ENCODE measurements around the gene FLNB. TPM values are rescaled to one million over a fixed set of nuclear protein-coding genes. Genes with fewer than 3 reads are reported as not detected.
A peak's percentile ranks its signal among the peaks of the same experiment; 100 is the strongest.

Gene FLNB
- total and polyA plus RNA-seq, 2 of the 4 experiments (the other 2 are of a cell fraction) = 78.0 to 136 TPM

DNA sequence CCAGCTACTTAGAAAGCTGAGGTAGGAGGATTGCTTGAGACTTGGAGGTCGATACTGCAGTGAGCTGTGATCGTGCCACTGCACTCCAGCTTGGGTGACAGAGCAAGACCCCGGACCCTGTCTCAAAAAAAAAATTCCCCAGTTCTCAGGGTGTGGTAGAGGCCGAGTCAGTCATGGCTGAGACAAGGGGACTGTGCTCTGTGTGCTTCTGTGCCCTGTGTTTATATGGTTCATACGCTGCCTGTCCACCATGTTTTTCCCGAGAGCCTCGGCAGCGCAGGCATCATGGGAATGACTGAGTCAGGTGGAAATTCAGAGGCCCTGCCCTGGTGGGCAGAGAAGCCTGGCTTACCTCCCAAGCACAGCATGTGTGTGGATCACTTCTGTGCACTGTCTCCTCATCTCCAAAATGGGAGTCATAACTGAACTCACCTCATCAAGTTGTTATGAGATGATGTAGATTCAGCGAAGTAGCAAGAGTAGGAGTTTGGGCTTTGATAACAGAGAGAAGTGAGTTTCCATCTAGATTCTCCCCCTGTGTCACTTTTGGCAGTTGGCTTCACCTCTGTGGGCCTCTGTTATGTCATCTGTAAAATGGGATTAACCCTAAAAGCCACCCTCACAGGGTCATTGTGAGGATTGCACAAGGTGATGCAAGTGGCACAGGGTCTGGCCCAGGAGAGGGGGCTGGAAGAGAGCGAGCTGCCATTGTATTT is 56.9 kb downstream of the FLNB start:
- ChIA-PET POLR2A (ENCODE audit: unreplicated experiment) (no interaction called here), CTCF (interaction anchor here (1.1 kb wide), 1 partner anchor 57 kb away, joined by 3 read pairs; no protein-coding TSS in a partner anchor)
- H3K18ac ChIP-seq (ENCODE audit: low read depth, low read length) = no peak overlapping the region; the same call in 1 of the 2 replicates
- peaks cover 1% of the 10 kb centered on the region; the same call in 1 of the 2 replicates for H3K36me3 ChIP-seq (ENCODE audit: control insufficient read depth, insufficient read depth, low read length)
- H4K8ac ChIP-seq (ENCODE audit: low read depth in 2 of 2, low read length in 2 of 2) = peak overlapping the region in 1 of 2 experiments; percentile 56; a peak in 1 of 4 replicates
- peak overlapping the region; percentile 68 for H3K14ac ChIP-seq (replicated peaks; ENCODE audit: low read depth, low read length)
- H3K9me1 ChIP-seq (ENCODE audit: insufficient read depth, low read length) = peaks cover 47% of the 10 kb centered on the region
- no peak overlapping the region for H2AFZ ChIP-seq (replicated peaks; ENCODE audit: low read length, poor library complexity)
- peak overlapping the region; percentile 34; the same call in 1 of the 3 replicates for H2BK15ac ChIP-seq (ENCODE audit: low read depth, low read length)
- peak overlapping the region; percentile 62; the same call in 1 of the 2 replicates for H2BK20ac ChIP-seq (ENCODE audit: low read depth, low read length)
- peak overlapping the region; percentile 75; the same call in 1 of the 2 replicates for H2AK5ac ChIP-seq (ENCODE audit: low read depth, low read length)
- H2BK120ac ChIP-seq (ENCODE audit: low read depth, low read length) = peak overlapping the region; percentile 2; the same call in 1 of the 2 replicates
- 94% methylated on average over 3 of the region's 10 CpGs; no CpG with 5 or more reads in 1 of the 2 experiments for WGBS, 2 experiments (ENCODE audit: extremely low coverage in 2 of 2, insufficient read length in 1 of 2)
- no peak overlapping the region; the same call in 1 of the 2 replicates for H4K5ac ChIP-seq (ENCODE audit: low read depth, low read length)
- H4K20me1 ChIP-seq (ENCODE audit: insufficient read depth, low read length) = peaks cover 56% of the 10 kb centered on the region
- no peaks in the 10 kb centered on the region for H3K9me3 ChIP-seq (ENCODE audit: control insufficient read depth, insufficient read depth, low read length)
- in situ Hi-C loops (cut with MboI; ENCODE audit: low sequenced_read_pairs) (no loop called here), dilution Hi-C loops (cut with HindIII; ENCODE audit: low sequenced_read_pairs, unreplicated experiment) (no loop called here), intact Hi-C loops (cut with micrococcal nuclease) (loop anchor here (5.0 kb wide), 1 partner anchor 97 kb away; no protein-coding TSS in a partner anchor)
- no peak overlapping the region for H3K9ac ChIP-seq (ENCODE audit: low read depth, low read length)
- H4K91ac ChIP-seq (ENCODE audit: insufficient read depth, low read depth, low read length) = peak overlapping the region; percentile 3
- H3K4me3 ChIP-seq (ENCODE audit: insufficient read depth, low read depth, low read length) = no peak overlapping the region
- H3K23ac ChIP-seq (ENCODE audit: low read depth, low read length) = peak overlapping the region; percentile 76; the same call in 1 of the 2 replicates
- H2AK9ac ChIP-seq (replicated peaks; ENCODE audit: low read depth, low read length, poor library complexity) = peak overlapping the region; percentile 23
- TF ChIP-seq, protein P1, sequence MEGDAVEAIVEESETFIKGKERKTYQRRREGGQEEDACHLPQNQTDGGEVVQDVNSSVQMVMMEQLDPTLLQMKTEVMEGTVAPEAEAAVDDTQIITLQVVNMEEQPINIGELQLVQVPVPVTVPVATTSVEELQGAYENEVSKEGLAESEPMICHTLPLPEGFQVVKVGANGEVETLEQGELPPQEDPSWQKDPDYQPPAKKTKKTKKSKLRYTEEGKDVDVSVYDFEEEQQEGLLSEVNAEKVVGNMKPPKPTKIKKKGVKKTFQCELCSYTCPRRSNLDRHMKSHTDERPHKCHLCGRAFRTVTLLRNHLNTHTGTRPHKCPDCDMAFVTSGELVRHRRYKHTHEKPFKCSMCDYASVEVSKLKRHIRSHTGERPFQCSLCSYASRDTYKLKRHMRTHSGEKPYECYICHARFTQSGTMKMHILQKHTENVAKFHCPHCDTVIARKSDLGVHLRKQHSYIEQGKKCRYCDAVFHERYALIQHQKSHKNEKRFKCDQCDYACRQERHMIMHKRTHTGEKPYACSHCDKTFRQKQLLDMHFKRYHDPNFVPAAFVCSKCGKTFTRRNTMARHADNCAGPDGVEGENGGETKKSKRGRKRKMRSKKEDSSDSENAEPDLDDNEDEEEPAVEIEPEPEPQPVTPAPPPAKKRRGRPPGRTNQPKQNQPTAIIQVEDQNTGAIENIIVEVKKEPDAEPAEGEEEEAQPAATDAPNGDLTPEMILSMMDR (conservative IDR thresholded peaks at IDR 0.05; ENCODE audit: low read depth, low read length) = no peak
- TF ChIP-seq POLR2A (IDR thresholded peaks at IDR 0.05; ENCODE audit: low read depth, low read length) = no peak
- no peak for TF ChIP-seq MAFK (IDR thresholded peaks at IDR 0.05; ENCODE audit: low read depth, low read length)
- no peak for TF ChIP-seq MAZ (IDR thresholded peaks at IDR 0.05; ENCODE audit: borderline replicate concordance, low read depth, low read length)
- no peak for TF ChIP-seq RCOR1 (IDR thresholded peaks at IDR 0.05; ENCODE audit: insufficient replicate concordance, low read length)
- DNase-seq (no peak), ATAC-seq (ENCODE audit: low read depth) (no peak)
- H3K27ac ChIP-seq (ENCODE audit: insufficient read depth, low read length) = no peak overlapping the region
- H3K27me3 ChIP-seq (ENCODE audit: control insufficient read depth, insufficient read depth, low read length) = no peaks in the 10 kb centered on the region
- no peak overlapping the region for H2BK5ac ChIP-seq (ENCODE audit: low read depth, low read length, poor library complexity, severe bottlenecking)
- H3K56ac ChIP-seq (ENCODE audit: extremely low read depth, insufficient read depth, low read length) = no peak overlapping the region
- H3K4me1 ChIP-seq (ENCODE audit: control insufficient read depth, insufficient read depth, low read length) = peaks cover 39% of the 10 kb centered on the region
- no peak overlapping the region for H3K4me2 ChIP-seq (ENCODE audit: low read depth, low read length)
- H3K79me1 ChIP-seq (ENCODE audit: low read depth in 1 of 2, low read length in 2 of 2) = peaks cover 32 to 90% of the 10 kb centered on the region in 2 experiments
- BruUV-seq (replicated peaks) = no TSS peak
- H3K4ac ChIP-seq (ENCODE audit: low read depth, low read length) = peak overlapping the region; percentile 74
